Activated T-helper 1 cell treated with Interleukin-2 at 50 U/mL for 16 hours (primary cell): ENCODE results near the gene TRMT11.

Experiments used
- DNase-seq: peaks from one replicate; pipeline ENCODE4 v3.0.0-alpha.2; 2020; ENCODE audit warnings: low read depth

The TRMT11 gene

GRCh38 chr6:126076992-126077664 is 90.8 kb downstream of the TRMT11 start:
- DNase-seq, result no peak

- DNase-seq, result no peak
These were observed 91.8 kb downstream of the TRMT11 start for GRCh38 chr6:126077810-126078776.

GRCh38 chr6:126083875-126084274 is 97.5 kb downstream of the TRMT11 start:
- DNase-seq, result no peak

- no peak for DNase-seq
These were observed 100.2 kb downstream of the TRMT11 start for GRCh38 chr6:126086560-126086959.
